ENCODE data around the gene EIF2A. TPM values are rescaled to one million over a fixed set of nuclear protein-coding genes. Genes with fewer than 3 reads are reported as not detected.

The EIF2A gene
- total RNA-seq, 2 donors from 2014 or later, result 77.2 to 81.9 TPM

GRCh38 chr3:150520408-150520807, 26.2 kb upstream of the EIF2A start:
- Histone ChIP-seq H3K36me3 (no peaks in the 10 kb centered on the region), H3K9ac (ENCODE audit: low read depth in 2 of 2, low read length in 2 of 2) (peak overlapping the region; percentile 30 to 31), H3K27ac (no peak overlapping the region), H3K4me3 (no peak overlapping the region), H3K9me3 (no peaks in the 10 kb centered on the region), H3K4me1 (no peaks in the 10 kb centered on the region), H3K27me3 (no peaks in the 10 kb centered on the region)
- intact Hi-C loops (cut with DNase I), result loop anchor here (10.0 kb wide), 1 partner anchor 324 kb away; no protein-coding TSS in a partner anchor
- DNase-seq, result no peak
- TF ChIP-seq CTCF (IDR thresholded peaks at IDR 0.05), result no peak

- no peaks in the 10 kb centered on the region for H3K9me3 ChIP-seq
- DNase-seq, result no peak
- no peaks in the 10 kb centered on the region for H3K27me3 ChIP-seq
- H3K4me3 ChIP-seq, result no peak overlapping the region
- no peak overlapping the region for H3K27ac ChIP-seq
- no peaks in the 10 kb centered on the region for H3K4me1 ChIP-seq
- no peaks in the 10 kb centered on the region for H3K36me3 ChIP-seq
- no peak overlapping the region for H3K9ac ChIP-seq (ENCODE audit: low read depth in 2 of 2, low read length in 2 of 2)
- TF ChIP-seq CTCF (IDR thresholded peaks at IDR 0.05), result no peak
- intact Hi-C loops (cut with DNase I), result loop anchor here (10.0 kb wide), 1 partner anchor 323 kb away; no protein-coding TSS in a partner anchor
These were observed 25.1 kb upstream of the EIF2A start for GRCh38 chr3:150521463-150521862.

- Histone ChIP-seq H3K4me1 (no peaks in the 10 kb centered on the region), H3K36me3 (no peaks in the 10 kb centered on the region), H3K9me3 (no peaks in the 10 kb centered on the region), H3K4me3 (no peak overlapping the region), H3K27me3 (no peaks in the 10 kb centered on the region), H3K27ac (no peak overlapping the region), H3K9ac (ENCODE audit: low read depth in 2 of 2, low read length in 2 of 2) (no peak overlapping the region)
- intact Hi-C loops (cut with DNase I), result loop anchor here (10.0 kb wide), 1 partner anchor 321 kb away; no protein-coding TSS in a partner anchor
- TF ChIP-seq CTCF (IDR thresholded peaks at IDR 0.05), result no peak
- no peak for DNase-seq
These were observed 23.0 kb upstream of the EIF2A start for GRCh38 chr3:150523538-150523937.

- intact Hi-C loops (cut with DNase I), result loop anchor here (10.0 kb wide), 1 partner anchor 317 kb away; no protein-coding TSS in a partner anchor
- no peak overlapping the region for H3K4me3 ChIP-seq
- no peaks in the 10 kb centered on the region for H3K27me3 ChIP-seq
- no peak for DNase-seq
- no peak overlapping the region for H3K9ac ChIP-seq (ENCODE audit: low read depth in 2 of 2, low read length in 2 of 2)
- no peaks in the 10 kb centered on the region for H3K4me1 ChIP-seq
- H3K9me3 ChIP-seq, result no peaks in the 10 kb centered on the region
- no peak overlapping the region for H3K27ac ChIP-seq
- no peak for TF ChIP-seq CTCF (IDR thresholded peaks at IDR 0.05)
- H3K36me3 ChIP-seq, result no peaks in the 10 kb centered on the region
These were observed 18.9 kb upstream of the EIF2A start for GRCh38 chr3:150527464-150528255.

- Histone ChIP-seq H3K27me3 (no peaks in the 10 kb centered on the region), H3K27ac (no peak overlapping the region), H3K36me3 (no peaks in the 10 kb centered on the region), H3K9me3 (no peaks in the 10 kb centered on the region), H3K4me3 (no peak overlapping the region), H3K9ac (ENCODE audit: low read depth in 2 of 2, low read length in 2 of 2) (no peak overlapping the region), H3K4me1 (no peaks in the 10 kb centered on the region)
- DNase-seq, result no peak
- intact Hi-C loops (cut with DNase I), result loop anchor here (10.0 kb wide), 1 partner anchor 316 kb away; no protein-coding TSS in a partner anchor
- no peak for TF ChIP-seq CTCF (IDR thresholded peaks at IDR 0.05)
These were observed 18.2 kb upstream of the EIF2A start for GRCh38 chr3:150528354-150528797.
